ENCODE results near the gene HHAT.

GRCh38 chr1:210325026-210325670 lies 3.6 kb upstream of the HHAT start:
- TF ChIP-seq CTCF (IDR thresholded peaks at IDR 0.05 in 4 of 5, conservative IDR thresholded peaks at IDR 0.05 in 1 of 5) (no peak), POLR2A (IDR thresholded peaks at IDR 0.05) (no peak)

Data from gastrocnemius medialis (tissue), 4 donors.